Activated CD4-positive, alpha-beta T cell treated with anti-CD3 and anti-CD28 coated beads, Interleukin-2, amount 10 ng/mL, durations not matched to agents 7 days and 5 days (primary cell): Measurements from ENCODE around the gene CLIP4. TPM values are rescaled to one million over a fixed set of nuclear protein-coding genes. Genes with fewer than 3 reads are reported as not detected.

Experiments
- CTCF ChIA-PET: fragments of 350-600 bp; sonication (Branson Sonifier 250); formaldehyde crosslinking; loops from one replicate; lab custom pipeline; 2021; ENCODE audit warnings: antibody characterized with exemption; lab: Charles Lee
- POLR2A ChIA-PET: fragments of 350-600 bp; sonication (Branson Sonifier 250); formaldehyde crosslinking; loops from one replicate; lab custom pipeline; 2021; ENCODE audit warnings: antibody characterized with exemption; lab: Charles Lee
- DNase-seq: peaks from one replicate; pipeline ENCODE4 v3.0.0-alpha.2; 2020
- H3K27ac Mint-ChIP-seq: one replicate; pipeline ENCODE4 v1.8.0; 2021; ENCODE audit warnings: mild to moderate bottlenecking, moderate library complexity, mixed read lengths
- H3K27me3 Mint-ChIP-seq: one replicate; pipeline ENCODE4 v1.8.0; 2021; ENCODE audit warnings: mixed read lengths
- H3K36me3 Mint-ChIP-seq: one replicate; pipeline ENCODE4 v1.8.0; 2021; ENCODE audit warnings: low read depth, mixed read lengths
- H3K4me1 Mint-ChIP-seq: one replicate; pipeline ENCODE4 v1.8.0; 2021; ENCODE audit warnings: mixed read lengths
- H3K4me3 Mint-ChIP-seq: one replicate; pipeline ENCODE4 v1.8.0; 2021; ENCODE audit warnings: mild to moderate bottlenecking, moderate library complexity, mixed read lengths
- H3K9me3 Mint-ChIP-seq: one replicate; pipeline ENCODE4 v1.8.0; 2021; ENCODE audit warnings: mixed read lengths
- total RNA-seq, 2 experiments: library from RNA; stranded (reverse); gene quantifications; one replicate each; pipeline ENCODE4 v1.2.3, GENCODE V29; 2021

CLIP4 gene
- total RNA-seq, 2 experiments from 2014 or later = 23.4 to 23.8 TPM

DNA sequence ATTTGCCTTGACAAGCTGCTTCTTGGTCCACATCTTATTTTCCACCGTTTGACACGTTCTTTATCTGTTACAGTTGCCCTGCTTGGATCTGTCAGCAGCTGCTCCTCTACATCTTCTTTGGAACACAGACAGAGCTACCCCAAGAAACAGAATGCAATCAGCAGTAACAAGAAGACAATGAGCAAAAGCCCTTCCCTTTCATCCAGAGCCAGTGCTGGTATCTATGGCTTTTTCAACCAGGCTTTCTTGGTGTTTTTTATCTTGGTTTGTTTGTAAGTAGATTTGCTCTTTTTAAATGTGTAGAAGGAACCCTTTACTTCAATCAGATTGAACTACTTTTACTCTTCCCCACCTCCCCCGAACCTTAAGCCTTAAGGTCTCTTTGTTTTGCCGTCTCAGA, 41.9 kb downstream of the CLIP4 start:
- Mint-ChIP-seq H3K36me3 (peaks cover 59% of the 10 kb centered on the region), H3K9me3 (no peaks in the 10 kb centered on the region), H3K27ac (no peak overlapping the region), H3K4me3 (no peak overlapping the region), H3K27me3 (no peaks in the 10 kb centered on the region), H3K4me1 (peaks cover 1% of the 10 kb centered on the region)
- POLR2A ChIA-PET = no interaction called here
- DNase-seq = no peak
- CTCF ChIA-PET = interaction anchor here (1.1 kb wide), 1 partner anchor 34 kb away, joined by 3 read pairs; no protein-coding TSS in a partner anchor

DNA sequence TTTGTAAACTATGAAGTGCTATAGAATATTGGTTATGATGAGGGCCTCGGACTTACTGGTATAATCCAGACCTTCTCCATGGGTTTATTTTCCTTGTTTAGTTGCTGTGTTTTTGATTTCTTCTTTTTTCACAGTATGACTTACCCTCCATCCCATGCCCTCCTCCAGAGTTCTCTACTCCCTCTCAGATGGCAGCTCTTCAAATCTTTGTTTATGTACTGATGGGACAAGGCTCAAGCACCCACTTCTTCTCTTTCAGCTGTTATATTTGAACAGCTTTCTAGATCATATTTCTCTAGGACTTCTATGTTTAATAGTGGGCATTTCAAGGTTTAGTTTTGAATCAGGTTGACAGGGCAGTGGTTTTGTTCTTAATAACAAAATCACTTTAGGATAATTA, 43.9 kb downstream of the CLIP4 start:
- Mint-ChIP-seq H3K27me3 (no peaks in the 10 kb centered on the region), H3K36me3 (peaks cover 48% of the 10 kb centered on the region)
- POLR2A ChIA-PET = no interaction called here

DNA sequence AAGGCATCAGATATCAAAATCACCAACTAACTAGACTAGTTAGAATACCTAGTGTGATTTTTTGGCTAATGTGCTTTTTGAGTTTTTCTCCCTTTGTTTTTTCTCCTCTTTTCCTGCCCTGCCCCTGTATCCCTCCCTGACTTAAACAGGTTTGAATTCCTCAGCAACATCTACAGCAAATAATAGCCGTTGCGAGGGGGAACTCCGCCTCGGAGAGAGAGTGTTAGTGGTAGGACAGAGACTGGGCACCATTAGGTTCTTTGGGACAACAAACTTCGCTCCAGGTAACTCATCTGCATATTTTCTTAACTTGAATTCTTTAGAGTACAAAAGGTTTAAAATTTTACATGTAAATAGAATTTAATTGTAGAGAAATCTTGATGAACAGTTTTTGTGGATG, 45.0 kb downstream of the CLIP4 start:
- no peak overlapping the region for H3K27ac Mint-ChIP-seq
- no peaks in the 10 kb centered on the region for H3K4me1 Mint-ChIP-seq

More for the DNA sequence above, 43.9 kb downstream of the CLIP4 start:
- H3K4me3 Mint-ChIP-seq = no peak overlapping the region
- H3K4me1 Mint-ChIP-seq = peaks cover 1% of the 10 kb centered on the region
- DNase-seq = no peak
- H3K27ac Mint-ChIP-seq = no peak overlapping the region
- CTCF ChIA-PET = no interaction called here
- no peaks in the 10 kb centered on the region for H3K9me3 Mint-ChIP-seq

DNA sequence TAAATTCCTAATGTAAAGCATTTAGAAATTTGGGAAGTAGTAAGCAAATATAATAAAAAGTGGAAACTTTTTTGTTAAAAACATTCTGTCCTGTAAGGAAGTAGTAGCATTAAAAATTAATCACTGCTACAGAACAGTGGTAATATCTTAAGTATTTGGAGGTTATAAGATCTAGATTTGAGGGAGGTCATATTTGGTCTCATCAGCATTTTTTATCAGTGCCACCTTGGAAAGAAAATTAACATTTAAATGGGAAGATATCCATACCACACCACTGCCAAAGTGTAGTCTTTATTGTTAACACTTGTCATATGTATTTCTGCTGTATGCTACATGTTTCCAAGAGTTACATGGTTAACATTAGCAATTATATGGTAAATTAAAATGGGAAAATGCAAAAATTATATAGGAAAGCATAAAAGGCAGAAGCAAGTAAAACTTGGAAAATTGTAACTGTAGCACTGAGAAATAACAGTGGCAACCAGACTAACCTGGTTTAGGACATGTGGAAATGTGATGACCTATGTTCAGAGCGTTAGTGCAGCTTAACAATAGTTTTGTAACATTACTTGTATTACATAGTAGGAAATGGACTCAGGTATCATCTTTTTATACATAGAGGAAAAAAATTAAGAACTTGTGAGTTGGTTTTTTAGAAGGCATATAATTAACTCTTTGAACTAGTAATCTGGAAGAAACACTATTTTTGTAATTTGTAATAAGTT, 47.2 kb downstream of the CLIP4 start:
- POLR2A ChIA-PET = no interaction called here
- peaks cover 35% of the 10 kb centered on the region for H3K36me3 Mint-ChIP-seq
- no peak overlapping the region for H3K27ac Mint-ChIP-seq
- CTCF ChIA-PET = no interaction called here
- no peaks in the 10 kb centered on the region for H3K4me1 Mint-ChIP-seq
- DNase-seq = no peak
- H3K4me3 Mint-ChIP-seq = no peak overlapping the region
- H3K27me3 Mint-ChIP-seq = no peaks in the 10 kb centered on the region
- no peaks in the 10 kb centered on the region for H3K9me3 Mint-ChIP-seq

More for the DNA sequence above, 45.0 kb downstream of the CLIP4 start:
- DNase-seq = no peak
- Mint-ChIP-seq H3K36me3 (peaks cover 40% of the 10 kb centered on the region), H3K4me3 (no peak overlapping the region), H3K9me3 (no peaks in the 10 kb centered on the region), H3K27me3 (no peaks in the 10 kb centered on the region)
- ChIA-PET POLR2A (no interaction called here), CTCF (interaction anchor here (0.7 kb wide), 1 partner anchor 17 kb away, joined by 3 read pairs; no protein-coding TSS in a partner anchor)

DNA sequence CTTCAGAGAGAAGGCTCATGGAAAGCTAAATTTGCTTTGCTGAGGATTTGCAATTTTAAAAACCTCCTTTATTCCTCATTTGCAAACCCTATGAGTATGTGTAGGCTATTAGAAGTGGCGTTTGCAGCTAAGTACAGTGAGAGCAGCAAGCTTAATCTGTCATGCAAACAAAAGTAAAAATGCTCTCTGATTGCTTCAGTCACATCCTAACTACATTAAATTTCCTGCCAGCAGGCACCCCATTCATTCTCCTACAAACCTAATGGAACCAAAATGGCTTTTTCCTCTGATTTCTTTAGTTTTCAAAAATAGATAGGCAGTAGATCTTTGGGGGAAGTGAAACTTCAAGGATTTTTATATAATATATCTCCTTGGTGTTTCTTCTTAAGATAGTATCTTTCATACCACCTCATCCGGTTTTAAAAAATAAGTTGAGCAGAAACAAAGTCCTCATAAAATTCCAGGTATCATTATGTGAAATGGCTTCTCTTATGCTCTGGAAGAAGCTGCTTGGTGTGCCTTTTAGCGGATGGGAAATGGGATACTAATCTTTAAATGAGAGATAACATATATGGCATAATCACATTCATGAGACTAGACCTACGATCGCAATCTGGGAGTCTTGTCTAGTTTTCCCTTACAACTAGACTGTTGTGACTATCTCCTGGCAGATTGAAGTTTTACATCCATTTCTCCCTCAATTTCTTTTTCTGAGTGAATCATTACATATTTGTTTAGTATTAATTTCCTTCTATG, 49.1 kb downstream of the CLIP4 start:
- DNase-seq = no peak
- H3K9me3 Mint-ChIP-seq = no peaks in the 10 kb centered on the region
- H3K4me3 Mint-ChIP-seq = no peak overlapping the region
- ChIA-PET CTCF (interaction anchor here (1.3 kb wide), 1 partner anchor 12 kb away, joined by 3 read pairs; no protein-coding TSS in a partner anchor), POLR2A (no interaction called here)
- no peaks in the 10 kb centered on the region for H3K27me3 Mint-ChIP-seq
- peaks cover 28% of the 10 kb centered on the region for H3K36me3 Mint-ChIP-seq
- no peak overlapping the region for H3K27ac Mint-ChIP-seq
- no peaks in the 10 kb centered on the region for H3K4me1 Mint-ChIP-seq

DNA sequence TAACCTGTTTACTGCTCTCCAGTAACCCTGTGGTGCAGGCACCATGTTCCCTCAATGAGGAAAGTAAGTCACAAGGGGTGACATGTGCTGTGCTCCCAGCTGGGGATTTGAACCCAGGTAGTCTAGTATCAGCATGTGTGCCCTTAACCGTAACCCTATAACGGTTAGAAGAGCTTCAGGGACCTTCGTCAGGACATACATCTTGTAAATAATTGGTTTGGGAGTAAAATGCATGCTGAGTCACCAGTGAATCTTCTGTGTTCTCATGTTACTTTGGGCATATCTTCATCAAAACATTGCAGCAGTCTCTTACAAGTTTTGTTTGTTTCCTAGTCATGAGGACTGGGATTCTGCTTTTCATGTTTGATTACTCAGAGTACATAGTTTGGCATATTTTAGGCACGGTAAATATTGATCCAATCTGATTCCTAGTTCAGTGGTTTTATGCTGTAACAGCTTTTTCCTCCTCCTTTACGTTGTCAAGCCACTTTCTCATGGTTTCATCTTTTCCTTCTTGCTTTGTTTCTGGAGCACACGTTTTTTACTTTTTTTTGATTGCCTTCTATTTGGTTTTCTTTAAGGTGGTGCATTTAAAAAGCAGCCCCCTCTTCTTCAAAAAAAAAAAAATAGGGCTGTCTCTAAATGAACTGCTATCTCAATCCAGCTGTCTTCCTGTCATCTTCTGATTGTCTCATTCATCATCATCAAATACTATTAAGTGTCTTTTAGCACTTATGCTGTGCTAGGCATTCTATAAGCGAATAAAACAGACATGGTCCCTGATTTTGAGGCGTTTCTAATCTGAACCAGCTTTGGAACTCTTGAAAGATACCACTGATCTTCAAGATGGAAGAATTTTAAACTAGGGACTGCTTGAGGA, 50.4 kb downstream of the CLIP4 start:
- DNase-seq = no peak
- Mint-ChIP-seq H3K36me3 (peaks cover 31% of the 10 kb centered on the region), H3K4me3 (no peak overlapping the region), H3K9me3 (no peaks in the 10 kb centered on the region), H3K4me1 (no peaks in the 10 kb centered on the region), H3K27ac (no peak overlapping the region), H3K27me3 (no peaks in the 10 kb centered on the region)
- CTCF ChIA-PET = interaction anchor here (0.7 to 1.3 kb wide), 2 partner anchors 13 to 178 kb away, joined by 3 to 4 read pairs; no protein-coding TSS in a partner anchor
- POLR2A ChIA-PET = no interaction called here

DNA sequence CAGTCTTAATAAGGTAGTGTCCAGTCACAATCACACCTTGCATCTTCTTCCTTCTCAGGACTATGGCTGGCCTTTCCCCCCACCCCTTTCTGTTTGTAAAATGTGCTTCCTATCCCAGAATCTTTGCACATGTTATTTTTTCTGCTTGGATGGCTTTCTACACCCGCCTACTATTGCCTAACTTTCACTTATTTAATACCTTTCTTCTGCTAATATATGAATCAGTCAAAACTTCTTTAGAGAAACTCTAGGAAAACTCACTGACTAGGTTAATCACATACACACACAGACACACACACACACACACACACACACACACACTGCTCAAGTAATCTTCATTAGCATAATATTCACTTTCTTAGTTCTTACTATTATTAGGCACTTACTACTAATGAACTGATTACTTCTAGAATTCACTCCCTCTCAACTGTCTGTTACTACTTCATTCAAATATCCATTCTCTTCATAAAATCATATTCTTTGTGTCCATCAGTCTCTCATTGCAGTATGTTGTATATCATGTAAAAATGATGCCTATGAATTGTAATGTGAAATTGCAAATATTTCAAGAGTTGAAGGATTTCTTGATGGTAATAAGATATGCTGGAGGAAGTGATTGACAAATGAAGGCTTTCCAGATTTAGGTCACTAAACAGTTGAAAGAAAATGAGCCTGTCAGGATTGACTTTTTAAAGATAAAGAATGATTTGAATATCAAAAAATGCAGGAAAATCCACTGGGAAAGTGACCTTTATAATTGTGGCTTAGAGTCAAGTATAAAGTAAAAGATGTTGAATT, 51.2 kb downstream of the CLIP4 start:
- Mint-ChIP-seq H3K27me3 (no peaks in the 10 kb centered on the region), H3K4me1 (no peaks in the 10 kb centered on the region), H3K27ac (no peak overlapping the region), H3K36me3 (peaks cover 31% of the 10 kb centered on the region), H3K9me3 (no peaks in the 10 kb centered on the region), H3K4me3 (no peak overlapping the region)
- no peak for DNase-seq
- ChIA-PET CTCF (interaction anchor here (0.7 kb wide), 1 partner anchor 177 kb away, joined by 4 read pairs; no protein-coding TSS in a partner anchor), POLR2A (no interaction called here)

DNA sequence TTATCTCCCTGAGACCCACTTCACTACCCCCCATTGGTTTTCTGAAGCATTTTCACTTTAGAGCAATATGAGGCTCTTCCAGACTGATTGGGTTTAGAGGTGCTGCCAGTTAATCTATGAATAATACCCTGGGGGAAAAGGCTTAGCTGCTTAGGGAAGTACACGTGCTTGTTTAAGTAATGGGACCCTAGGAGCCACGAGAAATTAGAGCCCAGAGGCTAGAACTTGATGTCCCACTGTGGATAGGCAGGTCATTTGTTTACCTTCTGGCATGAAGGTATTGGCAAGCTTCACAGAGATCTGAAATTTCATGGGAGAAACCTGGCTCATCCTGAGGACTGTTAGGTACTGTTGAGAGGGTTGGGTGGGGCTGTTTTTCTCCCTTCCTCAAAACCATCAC, 59.7 kb downstream of the CLIP4 start:
- Mint-ChIP-seq H3K27me3 (no peaks in the 10 kb centered on the region), H3K4me1 (no peaks in the 10 kb centered on the region), H3K36me3 (peaks cover 19% of the 10 kb centered on the region), H3K27ac (no peak overlapping the region), H3K9me3 (no peaks in the 10 kb centered on the region), H3K4me3 (no peak overlapping the region)
- CTCF ChIA-PET = no interaction called here
- no peak for DNase-seq
- POLR2A ChIA-PET = no interaction called here

DNA sequence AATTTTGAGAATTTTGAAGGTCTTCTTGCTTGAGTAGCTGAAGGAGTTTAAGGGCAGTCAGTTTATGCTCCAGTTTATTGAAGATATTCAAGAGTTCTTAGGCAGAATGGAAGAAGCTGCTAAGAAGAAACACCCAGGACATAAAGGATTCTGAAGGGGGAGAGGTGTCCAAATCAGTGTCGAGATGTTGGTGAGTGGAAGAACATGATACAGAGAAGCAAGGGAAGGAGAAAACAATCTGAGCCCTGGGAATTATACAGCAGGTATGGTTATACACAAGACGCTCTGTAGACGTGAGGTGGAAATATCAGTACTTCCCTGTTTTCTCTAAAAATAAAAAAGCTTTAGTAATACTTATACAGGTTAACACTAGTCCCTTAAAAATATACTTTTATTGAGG, 60.1 kb downstream of the CLIP4 start:
- Mint-ChIP-seq H3K9me3 (no peaks in the 10 kb centered on the region), H3K4me3 (no peak overlapping the region), H3K27me3 (no peaks in the 10 kb centered on the region), H3K36me3 (peaks cover 17% of the 10 kb centered on the region), H3K4me1 (no peaks in the 10 kb centered on the region), H3K27ac (no peak overlapping the region)
- POLR2A ChIA-PET = no interaction called here
- DNase-seq = no peak
- CTCF ChIA-PET = no interaction called here

DNA sequence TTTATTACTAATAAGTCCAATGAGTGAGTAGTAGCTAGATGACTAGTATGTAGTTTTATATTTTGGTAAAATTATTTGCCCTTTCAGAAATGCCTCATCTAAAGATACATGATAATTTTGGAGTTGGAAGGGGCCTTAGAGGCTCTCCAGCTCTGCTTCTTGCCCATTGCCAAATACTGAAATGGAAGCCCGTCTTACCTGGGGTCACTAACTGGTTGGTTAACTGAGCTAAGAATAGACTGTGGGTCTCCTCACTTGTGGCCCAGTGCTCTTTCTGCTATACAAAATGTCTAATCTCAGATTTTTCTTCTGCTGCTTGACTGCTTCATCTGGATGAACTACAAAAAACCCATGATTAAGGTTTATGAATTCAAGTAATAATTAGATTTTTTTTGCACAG, 67.1 kb downstream of the CLIP4 start:
- peaks cover 5% of the 10 kb centered on the region for H3K9me3 Mint-ChIP-seq
- H3K36me3 Mint-ChIP-seq = peaks cover 15% of the 10 kb centered on the region
- no peaks in the 10 kb centered on the region for H3K4me1 Mint-ChIP-seq
- H3K27ac Mint-ChIP-seq = no peak overlapping the region
- ChIA-PET POLR2A (no interaction called here), CTCF (interaction anchor here (0.7 to 0.8 kb wide), 2 partner anchors 75 to 356 kb away, joined by 3 to 4 read pairs; no protein-coding TSS in a partner anchor)
- no peak for DNase-seq
- no peaks in the 10 kb centered on the region for H3K27me3 Mint-ChIP-seq
- H3K4me3 Mint-ChIP-seq = no peak overlapping the region

DNA sequence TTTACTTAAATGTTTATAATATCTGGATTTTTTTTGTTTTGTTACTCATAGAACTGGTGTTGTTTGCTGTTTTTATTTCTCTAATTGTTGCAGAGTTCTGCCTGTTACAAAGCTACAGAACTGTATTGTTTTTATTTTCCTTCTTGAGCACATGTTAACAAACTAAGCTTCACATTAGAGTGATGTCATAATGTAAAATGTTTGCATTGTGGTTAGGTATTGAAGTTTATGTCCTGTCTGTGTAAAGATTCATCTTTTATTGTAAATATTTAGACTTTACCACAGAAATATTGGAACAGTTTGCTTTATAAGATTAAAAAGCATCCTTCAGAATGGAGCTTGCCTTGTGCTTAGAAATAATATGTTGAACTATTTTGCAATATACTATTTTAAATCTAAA, 67.7 kb downstream of the CLIP4 start:
- CTCF ChIA-PET = no interaction called here
- no peak overlapping the region for H3K27ac Mint-ChIP-seq
- H3K4me1 Mint-ChIP-seq = no peaks in the 10 kb centered on the region
- no peaks in the 10 kb centered on the region for H3K27me3 Mint-ChIP-seq
- H3K4me3 Mint-ChIP-seq = no peak overlapping the region
- POLR2A ChIA-PET = no interaction called here
- DNase-seq = no peak
- peaks cover 21% of the 10 kb centered on the region for H3K36me3 Mint-ChIP-seq
- H3K9me3 Mint-ChIP-seq = peaks cover 8% of the 10 kb centered on the region

DNA sequence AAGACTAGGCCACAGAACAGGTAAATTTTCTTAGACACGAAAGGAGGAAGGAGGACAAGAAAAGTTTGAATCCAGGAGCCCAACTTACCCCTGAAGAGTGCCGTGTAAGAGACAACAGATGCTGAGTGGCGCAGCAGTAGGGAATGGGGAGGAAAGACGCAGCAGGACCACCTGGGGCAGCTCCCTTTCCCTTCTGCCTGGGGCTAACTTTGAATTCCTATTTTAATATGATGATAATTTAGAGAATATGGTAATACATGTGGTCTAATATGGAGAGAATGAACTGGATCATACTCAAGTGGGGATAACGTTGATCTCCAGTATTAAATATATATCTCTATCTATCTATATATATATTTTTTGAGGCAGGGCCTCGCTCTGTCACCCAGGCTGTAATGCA, 69.3 kb downstream of the CLIP4 start:
- no peak overlapping the region for H3K27ac Mint-ChIP-seq

More for the DNA sequence above, 69.3 kb downstream of the CLIP4 start:
- POLR2A ChIA-PET = no interaction called here
- no peaks in the 10 kb centered on the region for H3K27me3 Mint-ChIP-seq
- CTCF ChIA-PET = no interaction called here
- H3K4me3 Mint-ChIP-seq = no peak overlapping the region
- peaks cover 10% of the 10 kb centered on the region for H3K9me3 Mint-ChIP-seq
- peaks cover 11% of the 10 kb centered on the region for H3K4me1 Mint-ChIP-seq
- DNase-seq = no peak
- H3K36me3 Mint-ChIP-seq = peaks cover 24% of the 10 kb centered on the region
